Left ventricle myocardium superior (tissue), 1 donor: ENCODE results near the gene MAMDC2. TPM values are rescaled to one million over a fixed set of nuclear protein-coding genes. Genes with fewer than 3 reads are reported as not detected.
"Not testable (repeated sequence)": the region's sequence is repeated elsewhere in the genome, so short reads cannot be mapped to it uniquely, and the experiment has no call there.

ENCODE experiments used
- ATAC-seq: fragments of 200-7000 bp; cut with Tn5 transposase; one replicate; pipeline ENCODE4 v1.9.1; 2020; ENCODE audit warnings: mild to moderate bottlenecking, moderate library complexity
- DNase-seq: peaks from one replicate; pipeline ENCODE4 v3.0.0-alpha.2; 2020
- intact Hi-C: fragments of 100-400 bp; cut with micrococcal nuclease; formaldehyde crosslinking; loops from one replicate; pipeline ENCODE4 v1.11.0; 2022
- total RNA-seq: library from RNA; stranded (reverse); fragmentation: NEBNext Ultra II Directional; extraction: Animal tissue kit (Norgen Biotek cat#: 25700); gene quantifications from one replicate; pipeline ENCODE4 v1.2.1, GENCODE V29; 2021
- donor health status: DM: no; HTN: yes; CAD: no; lungs with severe emphysema.

The MAMDC2 gene
- total RNA-seq, 1 donor from 2014 or later, result 8.9 TPM

- ATAC-seq (no peak), DNase-seq (no peak)
- intact Hi-C loops, result no loop called here
Observed at GRCh38 chr9:70156729-70157128, 113.1 kb downstream of the MAMDC2 start.

- ATAC-seq (no peak), DNase-seq (no peak)
- intact Hi-C loops, result no loop called here
Observed at GRCh38 chr9:70159630-70160029, 116.0 kb downstream of the MAMDC2 start.

- DNase-seq, result no peak
- intact Hi-C loops, result no loop called here
- ATAC-seq, result peak; percentile 92
Observed at GRCh38 chr9:70160686-70161600, 117.3 kb downstream of the MAMDC2 start.

- intact Hi-C loops, result no loop called here
- no peak for DNase-seq
- ATAC-seq, result no peak
Observed at GRCh38 chr9:70165006-70165602, 121.5 kb downstream of the MAMDC2 start.

- no peak for DNase-seq
- intact Hi-C loops, result no loop called here
- ATAC-seq, result no peak
Observed at GRCh38 chr9:70168521-70168920, 124.9 kb downstream of the MAMDC2 start.

- ATAC-seq, result no peak
- DNase-seq, result no peak
Observed at GRCh38 chr9:70169222-70169621, 125.6 kb downstream of the MAMDC2 start.

GRCh38 chr9:70170151-70170790 is 126.6 kb downstream of the MAMDC2 start:
- ATAC-seq (no peak), DNase-seq (no peak)
- intact Hi-C loops, result no loop called here

More at GRCh38 chr9:70169222-70169621, 125.6 kb downstream of the MAMDC2 start:
- intact Hi-C loops, result no loop called here

- no peak for ATAC-seq
- intact Hi-C loops, result no loop called here
Observed at GRCh38 chr9:70172532-70172931, 128.9 kb downstream of the MAMDC2 start.

GRCh38 chr9:70177121-70177520 is 133.5 kb downstream of the MAMDC2 start:
- ATAC-seq (no peak), DNase-seq (no peak)
- intact Hi-C loops, result no loop called here

More at GRCh38 chr9:70172532-70172931, 128.9 kb downstream of the MAMDC2 start:
- DNase-seq, result no peak

- intact Hi-C loops, result no loop called here
- DNase-seq, result no peak
- no peak for ATAC-seq
Observed at GRCh38 chr9:70192707-70193106, 149.1 kb downstream of the MAMDC2 start.

- DNase-seq (no peak), ATAC-seq (no peak)
- intact Hi-C loops, result no loop called here
Observed at GRCh38 chr9:70195456-70195855, 151.8 kb downstream of the MAMDC2 start.

GRCh38 chr9:70197216-70198044 is 153.8 kb downstream of the MAMDC2 start:
- no peak for DNase-seq
- ATAC-seq, result peak; percentile 40

GRCh38 chr9:70204743-70205142 is 161.1 kb downstream of the MAMDC2 start:
- ATAC-seq, intact Hi-C loops, DNase-seq: not testable (repeated sequence)

More at GRCh38 chr9:70197216-70198044, 153.8 kb downstream of the MAMDC2 start:
- intact Hi-C loops, result no loop called here

- DNase-seq (no peak), ATAC-seq (no peak)
- intact Hi-C loops, result no loop called here
Observed at GRCh38 chr9:70205366-70206020, 161.8 kb downstream of the MAMDC2 start.

GRCh38 chr9:70217029-70217428 is 173.4 kb downstream of the MAMDC2 start:
- DNase-seq (no peak), ATAC-seq (no peak)
- intact Hi-C loops, result no loop called here

GRCh38 chr9:70218767-70219166 is 175.1 kb downstream of the MAMDC2 start:
- ATAC-seq (no peak), DNase-seq (no peak)
- intact Hi-C loops, result no loop called here

- DNase-seq (no peak), ATAC-seq (no peak)
- intact Hi-C loops, result no loop called here
Observed at GRCh38 chr9:70220216-70220615, 176.6 kb downstream of the MAMDC2 start.

GRCh38 chr9:70222354-70222753 is 178.7 kb downstream of the MAMDC2 start:
- intact Hi-C loops, result no loop called here
- DNase-seq (no peak), ATAC-seq (no peak)

GRCh38 chr9:70228118-70228517 is 184.5 kb downstream of the MAMDC2 start:
- no peak for DNase-seq
- ATAC-seq, result peak; percentile 24
- intact Hi-C loops, result no loop called here
